Activated CD4-positive, alpha-beta T cell treated with anti-CD3 and anti-CD28 coated beads, Interleukin-2, Interleukin-6, amounts not matched to agents 100 ng/mL and 50 ng/mL, durations not matched to agents 16 hours and 8 hours (primary cell): ENCODE measurements around the gene BCAR1.
"Not testable (repeated sequence)": the region's sequence is repeated elsewhere in the genome, so short reads cannot be mapped to it uniquely, and the experiment has no call there.

Experiments used
- DNase-seq: peaks from one replicate; pipeline ENCODE4 v3.0.0-alpha.2; 2020

The BCAR1 gene

GRCh38 chr16:75238132-75238852 lies 13.1 kb downstream of the BCAR1 start:
- DNase-seq: no peak

- no peak for DNase-seq
Measured at GRCh38 chr16:75237398-75238131, 13.9 kb downstream of the BCAR1 start.

GRCh38 chr16:75236736-75237397 lies 14.6 kb downstream of the BCAR1 start:
- DNase-seq: no peak

- peak; percentile 48 for DNase-seq
Measured at GRCh38 chr16:75236232-75236631, 15.2 kb downstream of the BCAR1 start.

GRCh38 chr16:75235721-75236193 lies 15.7 kb downstream of the BCAR1 start:
- no peak for DNase-seq

GRCh38 chr16:75234856-75235696 lies 16.3 kb downstream of the BCAR1 start:
- DNase-seq: no peak

- no peak for DNase-seq
Measured at GRCh38 chr16:75233611-75233938, 17.8 kb downstream of the BCAR1 start.

- no peak for DNase-seq
Measured at GRCh38 chr16:75231570-75231969, 19.9 kb downstream of the BCAR1 start.

- no peak for DNase-seq
Measured at GRCh38 chr16:75230471-75231110, 20.8 kb downstream of the BCAR1 start.

GRCh38 chr16:75229172-75230031 lies 22.0 kb downstream of the BCAR1 start:
- DNase-seq: no peak

GRCh38 chr16:75228143-75228976 lies 23.1 kb downstream of the BCAR1 start:
- DNase-seq: no peak

GRCh38 chr16:75227361-75228142 lies 23.9 kb downstream of the BCAR1 start:
- DNase-seq: no peak

GRCh38 chr16:75226550-75227360 lies 24.7 kb downstream of the BCAR1 start:
- no peak for DNase-seq

- no peak for DNase-seq
Measured at GRCh38 chr16:75225678-75226515, 25.5 kb downstream of the BCAR1 start.

- DNase-seq: no peak
Measured at GRCh38 chr16:75225092-75225491, 26.3 kb downstream of the BCAR1 start.

GRCh38 chr16:75224306-75225082 lies 26.9 kb downstream of the BCAR1 start:
- DNase-seq: no peak

GRCh38 chr16:75223129-75223528 lies 28.3 kb downstream of the BCAR1 start:
- not testable (repeated sequence) for DNase-seq
